ENCODE measurements around the gene KCMF1.

The KCMF1 gene

GRCh38 chr2:84956334-84957297 is 14.3 kb upstream of the KCMF1 start:
- DNase-seq (ENCODE audit: low read depth in 2 of 2): no peak

- DNase-seq (ENCODE audit: low read depth in 2 of 2): no peak
These were observed 13.2 kb upstream of the KCMF1 start for GRCh38 chr2:84957771-84958134.

GRCh38 chr2:84958135-84959059 is 12.6 kb upstream of the KCMF1 start:
- DNase-seq (ENCODE audit: low read depth in 2 of 2): peak; percentile 76 to 82

GRCh38 chr2:84959095-84959565 is 11.8 kb upstream of the KCMF1 start:
- DNase-seq (ENCODE audit: low read depth in 2 of 2): peak; percentile 60 to 63

- no peak for DNase-seq (ENCODE audit: low read depth in 2 of 2)
These were observed 11.1 kb upstream of the KCMF1 start for GRCh38 chr2:84959566-84960506.

DNA sequence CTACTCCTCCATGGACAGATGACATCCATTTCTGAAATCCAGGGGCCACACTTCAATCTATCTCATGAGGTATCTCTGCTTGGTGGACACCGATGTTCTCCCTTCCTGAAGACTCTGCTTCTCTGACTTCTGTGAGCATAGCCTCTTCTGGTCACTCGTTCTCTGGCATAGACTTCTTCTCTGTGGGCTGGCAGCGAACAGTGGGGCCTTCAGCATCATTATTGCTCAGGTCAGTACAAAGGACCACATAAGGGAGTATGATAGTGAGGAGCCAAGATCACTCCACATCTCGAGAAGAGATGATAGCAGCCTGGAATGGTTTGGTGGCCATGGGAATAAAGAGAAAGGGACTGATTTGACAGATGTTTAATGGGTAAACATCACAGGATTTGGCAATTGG is 8.0 kb upstream of the KCMF1 start:
- no peak for DNase-seq (ENCODE audit: low read depth in 2 of 2)

- DNase-seq (ENCODE audit: low read depth in 2 of 2): no peak
These were observed 7.7 kb upstream of the KCMF1 start for GRCh38 chr2:84963323-84963691.

DNA sequence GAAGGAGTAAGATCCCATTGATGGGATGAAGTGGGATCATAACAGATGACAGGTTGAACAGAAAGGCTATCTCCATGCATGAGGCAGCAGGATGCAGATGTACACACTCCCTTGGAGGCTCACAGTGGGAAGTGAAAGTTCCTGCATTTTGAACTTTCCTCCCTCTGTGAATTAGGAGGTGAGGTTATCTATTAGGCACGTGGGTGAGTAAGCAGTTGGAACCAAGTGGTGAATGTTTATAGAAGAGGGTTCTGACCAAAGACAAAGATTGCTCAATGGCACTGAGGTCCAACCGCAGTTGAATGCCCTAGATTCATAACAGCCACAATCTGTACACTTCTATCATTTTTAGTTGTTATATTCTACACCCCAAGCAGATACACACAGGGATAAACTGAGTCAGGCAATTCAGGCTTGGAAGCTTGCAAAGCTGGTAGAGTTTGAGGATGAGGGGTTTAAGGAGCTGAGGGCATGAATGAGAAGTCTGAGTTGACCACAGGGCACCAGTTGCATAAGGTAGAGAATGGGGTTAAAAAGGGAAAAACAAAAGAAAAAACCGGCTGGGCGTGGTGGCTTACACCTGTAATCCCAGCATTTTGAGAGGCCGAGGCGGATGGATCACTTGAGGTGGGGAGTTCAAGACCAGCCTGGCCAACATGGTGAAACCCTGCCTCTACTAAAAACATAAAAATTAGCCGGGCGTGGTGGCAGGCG is 7.1 kb upstream of the KCMF1 start:
- DNase-seq (ENCODE audit: low read depth in 2 of 2): peak in 1 of 2 experiments; percentile 36

GRCh38 chr2:84964406-84965191 is 6.4 kb upstream of the KCMF1 start:
- DNase-seq (ENCODE audit: low read depth in 2 of 2): no peak

GRCh38 chr2:84965192-84965516 is 5.8 kb upstream of the KCMF1 start:
- DNase-seq (ENCODE audit: low read depth in 2 of 2): no peak

DNA sequence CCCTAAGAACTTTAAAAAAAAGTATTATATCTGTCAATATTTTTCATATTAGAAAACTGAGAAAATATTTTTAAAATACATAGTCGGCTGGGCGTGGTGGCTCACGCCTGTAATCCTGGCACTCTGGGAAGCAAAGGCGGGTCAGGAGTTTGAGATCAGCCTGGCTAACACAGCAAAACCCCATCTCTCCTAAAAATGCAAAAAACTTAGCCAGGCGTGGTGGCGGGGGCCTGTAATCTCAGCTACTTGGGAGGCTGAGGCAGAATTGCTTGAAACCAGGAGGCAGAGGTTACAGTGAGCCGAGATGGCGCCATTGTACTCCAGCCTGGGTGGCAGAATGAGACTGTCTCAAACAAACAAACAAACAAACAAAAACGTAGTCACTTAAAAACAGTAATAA is 5.1 kb upstream of the KCMF1 start:
- no peak for DNase-seq (ENCODE audit: low read depth in 2 of 2)

DNA sequence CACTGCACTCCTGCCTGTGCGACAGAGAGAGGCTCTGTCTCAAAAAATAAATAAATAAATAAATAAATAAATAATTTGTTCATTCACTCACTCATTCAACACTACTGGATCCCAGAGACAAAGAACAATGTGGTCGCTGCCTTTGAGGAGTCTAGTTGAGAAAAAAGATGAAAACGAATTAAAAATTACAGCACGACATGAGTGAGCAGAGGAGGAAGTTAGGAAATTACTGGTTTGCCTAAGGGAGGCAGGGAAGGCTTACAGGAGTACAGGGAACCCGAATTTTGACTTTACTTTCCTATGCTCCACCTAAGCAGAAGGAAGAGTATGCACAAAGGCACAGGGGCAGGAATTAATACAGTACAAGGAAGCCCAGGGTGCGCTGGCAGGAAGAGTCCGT is 4.2 kb upstream of the KCMF1 start:
- no peak for DNase-seq (ENCODE audit: low read depth in 2 of 2)

DNA sequence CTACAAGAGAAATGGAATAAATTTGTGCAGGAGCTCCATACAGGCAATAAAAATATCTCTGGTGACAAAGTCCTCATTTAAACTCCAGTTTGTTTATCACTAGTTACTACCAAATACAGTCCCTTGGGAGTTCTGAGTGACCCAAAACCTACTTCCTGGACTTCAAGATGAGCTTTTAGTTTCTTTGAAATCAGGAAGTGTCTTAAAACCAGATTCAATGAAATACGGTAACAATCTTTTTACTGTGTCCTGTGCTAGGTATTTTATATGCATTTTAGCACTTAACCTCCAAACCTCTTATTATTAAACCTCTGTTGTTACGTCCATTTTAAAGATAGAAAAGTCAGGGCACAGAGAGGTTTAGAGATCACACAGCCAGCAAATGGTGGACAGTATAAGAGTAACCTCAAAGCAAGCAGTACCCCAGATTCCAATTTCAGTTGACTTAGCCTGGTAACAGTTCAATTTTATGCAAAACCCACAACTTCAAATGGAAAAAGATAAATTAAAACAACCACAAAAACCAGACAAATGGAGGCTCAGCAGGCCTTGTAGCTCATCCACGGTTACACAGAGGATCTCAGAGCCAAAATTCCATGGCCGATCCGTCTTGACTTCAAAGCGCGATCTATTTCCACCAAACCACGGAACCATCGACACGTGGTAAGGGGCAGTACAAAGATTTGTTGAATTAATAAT is 1.3 kb upstream of the KCMF1 start:
- DNase-seq (ENCODE audit: low read depth in 2 of 2): no peak

DNA sequence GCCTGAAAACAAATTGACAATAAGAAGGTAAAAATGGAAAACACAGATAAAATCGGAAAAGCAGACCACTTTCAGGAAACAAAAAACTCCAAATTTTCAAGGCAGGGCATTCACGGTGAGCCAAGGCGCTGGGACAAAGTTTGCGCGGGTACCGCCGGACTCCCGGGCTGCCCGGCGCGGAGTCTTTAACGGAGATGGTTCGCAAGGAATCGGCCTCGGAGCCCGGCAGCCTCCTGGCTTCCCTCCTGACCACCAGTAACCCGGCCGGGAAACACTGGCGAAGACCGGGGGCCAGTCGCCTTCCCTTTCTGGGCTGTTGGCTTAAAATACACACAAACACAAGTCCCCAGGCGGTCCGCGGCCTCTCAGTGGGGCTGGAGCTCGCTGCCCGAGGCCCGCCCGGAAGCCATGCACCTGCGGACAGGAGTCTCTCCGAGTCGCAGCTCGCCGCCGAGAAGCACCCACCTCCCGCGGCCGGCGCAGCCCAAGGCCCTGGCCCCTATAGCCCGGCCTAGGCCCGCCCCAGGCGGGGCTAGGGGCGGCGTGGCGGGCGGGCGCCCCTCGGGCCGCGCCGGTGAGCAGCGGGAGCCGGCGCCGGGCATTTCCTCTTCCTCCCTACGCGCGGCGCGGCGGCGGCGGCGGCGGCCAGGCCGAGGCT is 622 bp upstream of the KCMF1 start:
- no peak for DNase-seq (ENCODE audit: low read depth in 2 of 2)

DNA sequence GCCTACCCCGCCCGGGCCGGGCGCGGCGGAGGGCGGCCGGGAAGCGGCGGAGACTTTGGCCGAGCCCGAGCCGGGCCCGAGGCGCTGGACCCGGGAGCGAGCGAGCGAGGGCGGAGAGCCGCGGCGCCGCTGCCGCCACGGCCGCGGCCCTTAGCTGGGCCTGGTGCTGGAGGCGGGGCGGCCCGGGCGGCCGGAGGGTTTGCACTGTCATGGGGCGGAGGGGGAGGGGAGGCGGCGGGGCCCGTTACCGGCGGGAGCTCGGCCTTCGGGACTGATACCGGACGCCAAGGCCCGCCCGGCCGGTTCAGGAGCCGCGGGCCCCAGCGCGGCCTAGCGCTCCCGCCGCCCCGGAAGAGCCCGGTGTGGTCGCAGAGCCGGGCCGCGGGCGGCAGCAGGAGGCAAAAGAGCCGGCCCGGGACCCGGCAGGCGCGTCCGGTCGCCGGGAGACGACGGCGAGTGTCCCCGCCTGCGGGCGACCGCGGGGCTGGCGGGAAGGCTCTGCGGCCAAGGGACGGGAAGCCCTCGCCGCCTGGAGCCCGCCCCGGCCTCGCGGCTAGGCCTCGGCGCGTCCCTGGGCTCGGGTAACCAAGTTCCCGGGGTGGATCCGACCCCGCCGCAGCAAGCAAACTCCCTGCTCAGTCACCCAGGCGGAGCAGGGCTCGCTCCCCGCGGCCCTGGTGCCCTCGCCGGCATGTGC is 697 bp downstream of the KCMF1 start:
- DNase-seq (ENCODE audit: low read depth in 2 of 2): no peak

- DNase-seq (ENCODE audit: low read depth in 2 of 2): no peak
These were observed 1.3 kb downstream of the KCMF1 start for GRCh38 chr2:84972207-84972783.

- DNase-seq (ENCODE audit: low read depth in 2 of 2): no peak
These were observed 2.0 kb downstream of the KCMF1 start for GRCh38 chr2:84972932-84973331.

Measured in fibroblast of skin of left quadriceps (primary cell).